ENCODE measurements around the gene RTL9.

Gene RTL9

DNA sequence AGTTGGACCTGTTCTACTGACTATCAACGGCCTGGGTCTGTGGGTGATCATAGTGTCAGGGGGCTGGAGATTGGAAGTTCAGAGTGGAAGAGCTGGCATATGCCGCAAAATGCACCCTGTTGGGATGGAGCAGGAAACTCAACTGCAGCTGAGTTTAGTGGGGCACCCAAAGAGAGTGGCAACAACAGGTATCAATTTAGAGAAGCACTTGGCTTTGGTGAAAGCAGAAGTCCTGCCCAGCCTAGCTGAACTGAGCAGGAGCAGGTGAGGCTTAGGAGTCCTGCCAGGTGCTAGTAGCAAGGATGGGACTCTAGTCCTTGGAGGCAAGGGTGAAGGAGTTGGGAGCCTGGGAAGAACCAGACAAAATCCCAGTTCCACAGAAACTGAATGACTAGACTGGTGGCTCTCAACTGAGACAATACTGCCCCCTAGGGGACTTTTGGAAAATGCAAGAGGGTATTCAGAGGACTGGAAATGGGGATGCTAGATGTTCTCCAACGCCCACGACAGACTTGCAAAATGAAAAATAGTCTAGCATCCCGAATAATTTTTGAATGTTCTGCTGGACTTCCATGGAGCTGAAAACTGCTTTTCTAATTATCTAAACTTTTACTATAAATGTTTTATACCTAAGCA, 49.4 kb downstream of the RTL9 start:
- DNase-seq = peak; percentile 53
